Spleen (tissue), 13 donors: ENCODE results near the gene DNAJC19. TPM values are rescaled to one million over a fixed set of nuclear protein-coding genes. Genes with fewer than 3 reads are reported as not detected.
A peak's percentile ranks its signal among the peaks of the same experiment; 100 is the strongest.

Experiments used
- DNase-seq: peaks from one replicate; pipeline ENCODE4 v3.0.0-alpha.2; 2020
- H3K27ac ChIP-seq, 8 donors: fragments of 200-600 bp; sonication (generic) in 7 of 8; 1 replicate in 4 of 8; 2 replicates in 4 of 8; pipeline versions ENCODE4 v1.5.0 to v1.8.0; 2016 to 2021; ENCODE audit warnings: inconsistent platforms in 4 of 8, mild to moderate bottlenecking in 4 of 8, moderate library complexity in 1 of 8
- H3K27me3 ChIP-seq, 7 donors: fragments of 200-600 bp; sonication (generic) in 6 of 7; replicated peaks in 1 of 7; 1 replicate in 4 of 7; 2 replicates in 3 of 7; pipeline versions ENCODE4 v1.5.0 to v1.8.0; 2016 to 2021; ENCODE audit warnings: inconsistent platforms in 3 of 7, mild to moderate bottlenecking in 1 of 7
- H3K36me3 ChIP-seq, 6 donors: fragments of 200-600 bp; sonication (generic) in 5 of 6; 1 replicate in 4 of 6; 2 replicates in 2 of 6; pipeline versions ENCODE4 v1.5.0 to v1.8.0; 2016 to 2021; ENCODE audit warnings: inconsistent platforms in 2 of 6
- H3K4me1 ChIP-seq, 6 donors: fragments of 200-600 bp; sonication (generic) in 5 of 6; 1 replicate in 3 of 6; 2 replicates in 3 of 6; pipeline versions ENCODE4 v1.5.0 to v1.8.0; 2016 to 2021; ENCODE audit warnings: inconsistent platforms in 3 of 6
- H3K4me3 ChIP-seq, 8 donors: fragments of 200-600 bp; sonication (generic) in 7 of 8; 1 replicate in 4 of 8; 2 replicates in 4 of 8; pipeline versions ENCODE4 v1.5.0 to v1.8.0; 2016 to 2021; ENCODE audit warnings: inconsistent platforms in 4 of 8, mild to moderate bottlenecking in 4 of 8, moderate library complexity in 2 of 8
- H3K9me3 ChIP-seq, 8 donors: fragments of 200-600 bp; sonication (generic) in 7 of 8; 1 replicate in 4 of 8; 2 replicates in 4 of 8; pipeline versions ENCODE4 v1.5.0 to v1.8.0; 2016 to 2021; ENCODE audit warnings: inconsistent platforms in 4 of 8
- CTCF ChIP-seq, 11 experiments: fragments of 200-600 bp in 7 of 11; fragments of 450-650 bp in 4 of 11; sonication (generic) in 4 of 11; IDR thresholded peaks in 8 of 11; conservative IDR thresholded peaks in 3 of 11; 1 replicate in 7 of 11; 2 replicates in 4 of 11; pipeline versions ENCODE4 v1.4.0 to v1.8.0; 2016 to 2021; ENCODE audit warnings: antibody characterized with exemption in 11 of 11, inconsistent platforms in 4 of 11, mild to moderate bottlenecking in 1 of 11
- POLR2A ChIP-seq, 3 donors: fragments of 450-650 bp; IDR thresholded peaks; one replicate each; pipeline ENCODE4 v1.5.1; 2017; ENCODE audit warnings: antibody characterized with exemption in 3 of 3, mild to moderate bottlenecking in 1 of 3
- POLR2AphosphoS5 ChIP-seq, 3 donors: sonication (generic); formaldehyde crosslinking; IDR thresholded peaks; one replicate each; pipeline ENCODE4 v1.5.1; 2017; ENCODE audit warnings: antibody characterized with exemption in 3 of 3
- WGBS, 5 donors: extraction: QIAGEN DNeasy Blood & Tissue Kit in 3 of 5; methylation state at CpG; one replicate each; pipeline versions ENCODE4 v1.1.5 to v1.1.7; 2013 to 2018; 5-methylcytosine and 5-hydroxymethylcytosine counted together
- intact Hi-C: fragments of 100-400 bp; cut with DNase I; formaldehyde crosslinking; loops from one replicate; pipeline ENCODE4 v1.15.0; 2023; ENCODE audit warnings: low total_unique reads
- long read RNA-seq, 2 donors: transcript quantifications; one replicate each; lab custom pipeline, GENCODE V29; 2026
- polyA plus RNA-seq, 3 donors: library from polyadenylated mRNA; stranded (reverse); fragments of 200-250 nt; gene quantifications; one replicate each; pipeline ENCODE4 v1.2.1, GENCODE V29; 2013
- total RNA-seq, 7 donors: library from RNA; depleted of rRNA in 3 of 7; stranded (reverse); fragments of >200 nt in 3 of 7; fragmentation: NEBNext Ultra II Directional in 4 of 7; extraction: Animal tissue kit (Norgen Biotek cat#: 25700) in 4 of 7; gene quantifications; one replicate each; pipeline versions ENCODE4 v1.1.0 to v1.2.1, GENCODE V29; 2016 to 2021
- donor health status: healthy with polysubstance abuse.
- donor health status: DM: no; HTN: no; CAD: no; lungs with moderate emphysema.
- donor health status: DM: no; HTN: no; CAD: no.
- donor health status: Bipolar disorder and iron deficiency.
- donor health status: healthy.
- donor health status: DM: no; HTN: no; CAD: no.
- donor health status: DM: yes; HTN: yes; CAD: no.

DNAJC19 gene
- total RNA-seq, result 10 to 100 TPM; 27.6 to 54.0 (median 35.8) TPM
- 10 to 100 TPM; 38.1 to 45.1 (median 42.5) TPM for polyA plus RNA-seq
- long read RNA-seq, donor 1, transcript DNAJC19-202 (5 exons, 1,239 nt), result minor isoform, 10 of 59 reads
- long read RNA-seq, donor 1, transcript DNAJC19-201 (6 exons, 1,454 nt), result major isoform, 41 of 59 reads
- long read RNA-seq, donor 1, partial matches to known transcripts, result 0 of 59 reads
- long read RNA-seq, donor 1, other reads (novel, unspliced or antisense), result 0 of 59 reads
- long read RNA-seq, donor 2, transcript DNAJC19-202 (5 exons, 1,239 nt), result minor isoform, 12 of 44 reads
- long read RNA-seq, donor 2, transcript DNAJC19-201 (6 exons, 1,454 nt), result major isoform, 27 of 44 reads
- long read RNA-seq, donor 2, partial matches to known transcripts, result 0 of 44 reads
- long read RNA-seq, donor 2, other reads (novel, unspliced or antisense), result 0 of 44 reads

GRCh38 chr3:180989291-180990163 is at the start of gene DNAJC19:
Gene DNAJC19, minus strand, starts transcription at chr3:180989736. Its CDS starts 134 bp downstream, at chr3:180989602.
- H3K4me1 ChIP-seq, result peaks cover 16 to 43% (median 29%) of the 10 kb centered on the region in 6 donors
- peaks cover 0 to 35% (median 22%) of the 10 kb centered on the region in 6 donors for H3K36me3 ChIP-seq
- DNase-seq, result peak; percentile 96
- WGBS, 5 donors, result 0 to 1% (median 0%) methylated on average over 32 to 43 of the region's 43 CpGs
- no peaks in the 10 kb centered on the region for H3K27me3 ChIP-seq
- TF ChIP-seq CTCF (IDR thresholded peaks at IDR 0.05 in 8 of 11, conservative IDR thresholded peaks at IDR 0.05 in 3 of 11) (no peak), POLR2A (IDR thresholded peaks at IDR 0.05) (peak in 2 of 3 donors; percentile 31 to 76), POLR2AphosphoS5 (IDR thresholded peaks at IDR 0.05) (peak; percentile 96 to 99 (median 98))
- H3K4me3 ChIP-seq, result peak within 1 kb of the TSS; percentile 62 to 84 (median 70)
- H3K9me3 ChIP-seq, result no peaks in the 10 kb centered on the region
- peak within 1 kb of the TSS; percentile 74 to 89 (median 87) for H3K27ac ChIP-seq
- intact Hi-C loops, result no loop called here

- Histone ChIP-seq H3K36me3 (no peaks in the 10 kb centered on the region), H3K4me1 (no peaks in the 10 kb centered on the region), H3K27me3 (no peaks in the 10 kb centered on the region), H3K27ac (no peak overlapping the region), H3K9me3 (peaks cover 0 to 17% (median 12%) of the 10 kb centered on the region in 8 donors), H3K4me3 (no peak overlapping the region)
- DNase-seq, result no peak
- intact Hi-C loops, result no loop called here
- TF ChIP-seq CTCF (IDR thresholded peaks at IDR 0.05 in 8 of 11, conservative IDR thresholded peaks at IDR 0.05 in 3 of 11) (no peak), POLR2AphosphoS5 (IDR thresholded peaks at IDR 0.05) (no peak), POLR2A (IDR thresholded peaks at IDR 0.05) (no peak)
Measured at GRCh38 chr3:181030948-181031347, 41.4 kb upstream of the DNAJC19 start.

GRCh38 chr3:181025204-181025603 is 35.7 kb upstream of the DNAJC19 start:
- no peak for DNase-seq
- no peak overlapping the region for H3K27ac ChIP-seq
- H3K4me1 ChIP-seq, result no peaks in the 10 kb centered on the region
- H3K9me3 ChIP-seq, result peaks cover 0 to 50% (median 44%) of the 10 kb centered on the region in 8 donors
- intact Hi-C loops, result no loop called here
- TF ChIP-seq POLR2AphosphoS5 (IDR thresholded peaks at IDR 0.05) (no peak), CTCF (IDR thresholded peaks at IDR 0.05 in 8 of 11, conservative IDR thresholded peaks at IDR 0.05 in 3 of 11) (no peak), POLR2A (IDR thresholded peaks at IDR 0.05) (no peak)
- H3K36me3 ChIP-seq, result no peaks in the 10 kb centered on the region
- H3K4me3 ChIP-seq, result no peak overlapping the region
- no peaks in the 10 kb centered on the region for H3K27me3 ChIP-seq

GRCh38 chr3:181017690-181018089 is 28.2 kb upstream of the DNAJC19 start:
- intact Hi-C loops, result no loop called here
- H3K27ac ChIP-seq, result no peak overlapping the region
- no peaks in the 10 kb centered on the region for H3K36me3 ChIP-seq
- no peaks in the 10 kb centered on the region for H3K4me1 ChIP-seq
- H3K4me3 ChIP-seq, result no peak overlapping the region
- no peak for TF ChIP-seq CTCF (IDR thresholded peaks at IDR 0.05 in 8 of 11, conservative IDR thresholded peaks at IDR 0.05 in 3 of 11)
- no peak for TF ChIP-seq POLR2AphosphoS5 (IDR thresholded peaks at IDR 0.05)
- TF ChIP-seq POLR2A (IDR thresholded peaks at IDR 0.05), result no peak
- H3K27me3 ChIP-seq, result no peaks in the 10 kb centered on the region
- H3K9me3 ChIP-seq, result peaks cover 0 to under 1% (median 0%) of the 10 kb centered on the region in 8 donors
- 30 to 54% (median 36%) methylated on average over 2 of the region's 2 CpGs for WGBS, 5 donors
- no peak for DNase-seq
